Right lobe of liver (tissue), 4 donors: ENCODE results near the gene ARHGEF38.

ENCODE experiments used
- CTCF ChIP-seq, 4 donors: fragments of 200-600 bp in 3 of 4; fragments of 450-650 bp in 1 of 4; IDR thresholded peaks; one replicate each; pipeline versions ENCODE4 v1.5.1 to v1.8.0; 2016 to 2022; ENCODE audit warnings: antibody characterized with exemption in 4 of 4, mild to moderate bottlenecking in 2 of 4
- POLR2A ChIP-seq: fragments of 450-650 bp; IDR thresholded peaks from one replicate; pipeline ENCODE4 v1.6.1; 2017; ENCODE audit warnings: antibody characterized with exemption, mild to moderate bottlenecking
- donor health status: DM: no; HTN: no; CAD: no.
- donor health status: DM: no; HTN: no; CAD: no.
- donor health status: DM: no; HTN: yes; CAD: no.

GRCh38 chr4:105725623-105726022 lies 173.2 kb downstream of the ARHGEF38 start:
- TF ChIP-seq CTCF (IDR thresholded peaks at IDR 0.05) (no peak), POLR2A (no peak)
